OCI-LY3 (cell line): ENCODE data around the gene ATP6V0A1.

ENCODE experiments used
- H2AFZ ChIP-seq: fragments of 200-600, 300-600 bp; shearing (Covaris generic); 2 replicates; pipeline ENCODE4 v1.6.0; 2014; ENCODE audit warnings: antibody characterized with exemption, low read depth, low read length
- H3K27ac ChIP-seq: fragments of 200-600, 300-600 bp; sonication (generic); 2 replicates; pipeline ENCODE4 v1.5.1; 2014; ENCODE audit warnings: mild to moderate bottlenecking, low read length, moderate library complexity, mixed read lengths
- H3K27me3 ChIP-seq: fragments of 200-600, 300-600 bp; sonication (generic); 2 replicates; pipeline ENCODE4 v1.6.1; 2014; ENCODE audit warnings: low read depth, low read length, mixed read lengths
- H3K36me3 ChIP-seq: fragments of 200-600, 300-600 bp; sonication (generic); replicated peaks from 2 replicates; pipeline ENCODE3; 2014; ENCODE audit warnings: low read depth, low read length, mixed read lengths
- H3K4me1 ChIP-seq: fragments of 300-600, 200-600 bp; sonication (generic); 2 replicates; pipeline ENCODE4 v1.6.1; 2014; ENCODE audit warnings: low read length, mixed read lengths
- H3K4me2 ChIP-seq: fragments of 200-600, 300-600 bp; sonication (generic); 2 replicates; pipeline ENCODE4 v1.6.1; 2014; ENCODE audit warnings: low read length, mixed read lengths
- H3K4me3 ChIP-seq: fragments of 300-600, 200-600 bp; sonication (generic); 2 replicates; pipeline ENCODE4 v1.5.1; 2014; ENCODE audit warnings: antibody characterized with exemption, mild to moderate bottlenecking, low read length, moderate library complexity
- H3K79me2 ChIP-seq: fragments of 300-600, 200-600 bp; shearing (Covaris generic); 2 replicates; pipeline ENCODE4 v1.6.1; 2014; ENCODE audit warnings: mild to moderate bottlenecking, low read length, mixed read lengths
- H3K9ac ChIP-seq: fragments of 300-600, 200-600 bp; shearing (Covaris generic); 2 replicates; pipeline ENCODE4 v1.6.0; 2014; ENCODE audit warnings: mild to moderate bottlenecking, low read length, moderate library complexity
- H3K9me3 ChIP-seq: fragments of 200-600, 300-600 bp; shearing (Covaris generic); 2 replicates; pipeline ENCODE4 v1.6.1; 2014; ENCODE audit warnings: low read length, mixed read lengths; ENCODE audit not compliant: insufficient read depth
- H4K20me1 ChIP-seq: fragments of 200-600, 300-600 bp; sonication (generic); 2 replicates; pipeline ENCODE4 v1.6.1; 2016; ENCODE audit warnings: low read length, mixed read lengths; ENCODE audit not compliant: insufficient read depth
- EZH2phosphoT487 ChIP-seq: fragments of 200-600 bp; shearing (Covaris generic); IDR thresholded peaks from 2 replicates; pipeline ENCODE4 v1.6.1; 2018; ENCODE audit warnings: antibody characterized with exemption, mixed run types, low read depth
- TF ChIP-seq, protein P1 (sequence below): fragments of 200-600, 300-600 bp; sonication (generic); IDR thresholded peaks from 2 replicates; pipeline ENCODE4 v1.5.1; 2014; ENCODE audit warnings: antibody characterized with exemption, low read length, low read depth

Gene ATP6V0A1

DNA sequence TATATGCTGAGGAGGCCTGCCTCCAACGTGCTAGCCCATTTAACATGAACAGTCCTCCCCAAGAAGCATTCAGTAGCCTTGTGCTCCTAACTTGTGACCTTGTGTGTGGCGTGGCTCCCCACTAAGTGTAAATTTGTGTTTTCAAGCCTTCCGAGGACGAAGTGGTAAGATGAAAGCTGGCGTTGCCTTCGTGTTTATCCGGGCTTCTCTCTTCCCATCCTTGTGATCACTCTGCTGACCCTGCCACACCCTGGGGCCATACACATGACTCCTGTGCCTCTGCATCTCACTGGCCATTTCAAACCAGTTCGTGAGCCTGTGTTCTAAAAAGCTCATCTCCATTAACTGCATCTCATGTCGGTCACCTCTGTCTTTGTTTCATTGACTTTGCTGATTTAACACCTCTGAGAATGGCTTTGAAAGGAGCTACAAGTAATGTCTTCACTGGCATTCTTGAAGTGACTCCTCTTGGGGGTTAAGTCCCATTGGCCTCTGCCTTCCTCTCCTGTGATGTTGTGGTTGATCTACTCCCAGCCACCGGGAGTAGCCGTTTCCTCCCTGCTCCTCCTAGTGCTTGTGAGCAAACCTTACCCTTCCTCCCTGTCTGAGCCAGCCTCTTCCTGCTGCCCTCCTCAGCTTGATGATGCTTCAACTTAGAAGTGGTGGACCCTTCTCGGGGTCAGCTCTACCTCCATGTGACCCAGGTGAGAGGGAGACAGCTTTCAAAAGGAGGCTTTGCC is 49.9 kb downstream of the ATP6V0A1 start:
- Histone ChIP-seq H3K27me3 (no peaks in the 10 kb centered on the region), H3K9ac (no peak overlapping the region), H3K4me1 (peaks cover 12% of the 10 kb centered on the region), H3K4me2 (no peak overlapping the region), H3K36me3 (peaks cover 33% of the 10 kb centered on the region), H4K20me1 (no peaks in the 10 kb centered on the region), H3K4me3 (no peak overlapping the region), H3K27ac (no peak overlapping the region), H2AFZ (no peak overlapping the region), H3K9me3 (no peaks in the 10 kb centered on the region), H3K79me2 (no peaks in the 10 kb centered on the region)
- TF ChIP-seq, protein P1, sequence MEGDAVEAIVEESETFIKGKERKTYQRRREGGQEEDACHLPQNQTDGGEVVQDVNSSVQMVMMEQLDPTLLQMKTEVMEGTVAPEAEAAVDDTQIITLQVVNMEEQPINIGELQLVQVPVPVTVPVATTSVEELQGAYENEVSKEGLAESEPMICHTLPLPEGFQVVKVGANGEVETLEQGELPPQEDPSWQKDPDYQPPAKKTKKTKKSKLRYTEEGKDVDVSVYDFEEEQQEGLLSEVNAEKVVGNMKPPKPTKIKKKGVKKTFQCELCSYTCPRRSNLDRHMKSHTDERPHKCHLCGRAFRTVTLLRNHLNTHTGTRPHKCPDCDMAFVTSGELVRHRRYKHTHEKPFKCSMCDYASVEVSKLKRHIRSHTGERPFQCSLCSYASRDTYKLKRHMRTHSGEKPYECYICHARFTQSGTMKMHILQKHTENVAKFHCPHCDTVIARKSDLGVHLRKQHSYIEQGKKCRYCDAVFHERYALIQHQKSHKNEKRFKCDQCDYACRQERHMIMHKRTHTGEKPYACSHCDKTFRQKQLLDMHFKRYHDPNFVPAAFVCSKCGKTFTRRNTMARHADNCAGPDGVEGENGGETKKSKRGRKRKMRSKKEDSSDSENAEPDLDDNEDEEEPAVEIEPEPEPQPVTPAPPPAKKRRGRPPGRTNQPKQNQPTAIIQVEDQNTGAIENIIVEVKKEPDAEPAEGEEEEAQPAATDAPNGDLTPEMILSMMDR: no peak
- TF ChIP-seq EZH2phosphoT487: no peak

DNA sequence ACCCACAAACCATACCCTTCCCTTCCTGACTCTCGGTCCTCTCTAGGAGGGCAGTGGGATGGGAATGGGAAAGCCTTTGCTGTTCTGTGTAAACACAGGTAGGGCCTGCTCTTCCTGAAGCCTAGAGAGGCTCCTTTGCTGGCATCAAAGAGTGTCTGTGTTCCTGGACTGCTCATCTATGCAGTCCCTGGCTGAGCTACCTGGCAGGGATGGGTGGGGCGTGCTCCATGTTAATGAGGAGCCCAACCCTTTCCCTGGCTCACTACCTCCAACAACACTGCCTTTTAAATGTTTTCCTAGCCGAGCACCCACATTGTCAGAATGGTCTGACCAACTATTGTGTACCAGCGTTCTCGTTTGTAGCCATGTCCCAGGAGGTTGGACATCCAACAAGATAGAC is 50.7 kb downstream of the ATP6V0A1 start:
- Histone ChIP-seq H3K4me3 (no peak overlapping the region), H3K36me3 (peaks cover 36% of the 10 kb centered on the region), H3K9me3 (no peaks in the 10 kb centered on the region), H3K9ac (no peak overlapping the region), H3K4me2 (no peak overlapping the region), H3K27me3 (no peaks in the 10 kb centered on the region), H3K4me1 (peaks cover 12% of the 10 kb centered on the region), H4K20me1 (no peaks in the 10 kb centered on the region), H3K79me2 (no peaks in the 10 kb centered on the region), H2AFZ (no peak overlapping the region), H3K27ac (no peak overlapping the region)
- no peak for TF ChIP-seq EZH2phosphoT487
- TF ChIP-seq, protein P1: no peak

DNA sequence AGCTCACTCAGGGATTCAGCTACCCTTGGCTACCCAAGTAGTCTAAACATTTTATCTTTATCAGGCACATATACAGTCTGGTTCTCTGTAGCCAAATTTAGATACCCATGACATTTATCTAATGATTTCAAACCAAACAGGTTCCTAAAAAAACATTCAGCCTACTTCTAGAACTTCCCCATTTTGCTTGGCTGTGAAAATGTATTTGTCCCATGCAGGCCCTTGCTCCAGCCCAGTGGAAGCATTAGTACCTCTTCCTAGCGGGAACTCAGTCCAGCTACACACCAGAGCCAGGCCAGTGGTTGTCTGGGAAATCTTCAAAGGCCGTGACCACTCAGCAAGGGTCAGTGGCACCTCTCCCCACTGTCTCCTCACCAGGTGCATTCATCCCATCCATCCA is 51.2 kb downstream of the ATP6V0A1 start:
- Histone ChIP-seq H3K4me1 (peaks cover 12% of the 10 kb centered on the region), H3K4me3 (no peak overlapping the region), H2AFZ (no peak overlapping the region), H3K79me2 (no peaks in the 10 kb centered on the region), H3K4me2 (no peak overlapping the region), H3K27me3 (no peaks in the 10 kb centered on the region), H3K27ac (no peak overlapping the region), H3K9me3 (no peaks in the 10 kb centered on the region), H3K9ac (no peak overlapping the region), H4K20me1 (no peaks in the 10 kb centered on the region), H3K36me3 (peaks cover 35% of the 10 kb centered on the region)
- TF ChIP-seq, protein P1: no peak
- TF ChIP-seq EZH2phosphoT487: no peak

DNA sequence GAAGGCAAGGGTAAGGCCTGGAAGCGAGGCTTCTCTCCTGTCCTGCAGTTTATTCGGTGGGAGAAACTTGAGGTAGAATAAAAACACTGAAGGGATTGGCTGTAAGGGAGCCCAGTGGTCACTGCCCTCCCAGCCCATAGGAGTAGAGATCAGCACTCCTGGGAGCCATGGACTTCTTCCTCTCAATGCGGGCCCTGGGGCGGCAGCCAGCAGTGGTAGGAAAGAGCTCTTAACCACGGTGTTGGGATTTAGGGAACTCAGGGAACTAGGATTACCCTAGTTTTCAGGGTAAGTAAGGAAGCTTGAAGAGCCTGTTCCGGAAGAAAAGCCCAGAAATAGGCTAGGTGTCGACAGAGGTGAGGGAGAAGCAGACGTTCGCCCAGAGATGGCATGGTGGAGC is 53.6 kb downstream of the ATP6V0A1 start:
- Histone ChIP-seq H3K9ac (no peak overlapping the region), H4K20me1 (no peaks in the 10 kb centered on the region), H3K9me3 (no peaks in the 10 kb centered on the region), H3K27ac (no peak overlapping the region), H3K4me1 (peaks cover 13% of the 10 kb centered on the region), H3K79me2 (no peaks in the 10 kb centered on the region), H3K4me3 (no peak overlapping the region), H3K36me3 (peaks cover 35% of the 10 kb centered on the region), H2AFZ (no peak overlapping the region), H3K4me2 (no peak overlapping the region), H3K27me3 (no peaks in the 10 kb centered on the region)
- no peak for TF ChIP-seq EZH2phosphoT487
- TF ChIP-seq, protein P1: no peak
